ENCODE data around the gene CA9.

DNA sequence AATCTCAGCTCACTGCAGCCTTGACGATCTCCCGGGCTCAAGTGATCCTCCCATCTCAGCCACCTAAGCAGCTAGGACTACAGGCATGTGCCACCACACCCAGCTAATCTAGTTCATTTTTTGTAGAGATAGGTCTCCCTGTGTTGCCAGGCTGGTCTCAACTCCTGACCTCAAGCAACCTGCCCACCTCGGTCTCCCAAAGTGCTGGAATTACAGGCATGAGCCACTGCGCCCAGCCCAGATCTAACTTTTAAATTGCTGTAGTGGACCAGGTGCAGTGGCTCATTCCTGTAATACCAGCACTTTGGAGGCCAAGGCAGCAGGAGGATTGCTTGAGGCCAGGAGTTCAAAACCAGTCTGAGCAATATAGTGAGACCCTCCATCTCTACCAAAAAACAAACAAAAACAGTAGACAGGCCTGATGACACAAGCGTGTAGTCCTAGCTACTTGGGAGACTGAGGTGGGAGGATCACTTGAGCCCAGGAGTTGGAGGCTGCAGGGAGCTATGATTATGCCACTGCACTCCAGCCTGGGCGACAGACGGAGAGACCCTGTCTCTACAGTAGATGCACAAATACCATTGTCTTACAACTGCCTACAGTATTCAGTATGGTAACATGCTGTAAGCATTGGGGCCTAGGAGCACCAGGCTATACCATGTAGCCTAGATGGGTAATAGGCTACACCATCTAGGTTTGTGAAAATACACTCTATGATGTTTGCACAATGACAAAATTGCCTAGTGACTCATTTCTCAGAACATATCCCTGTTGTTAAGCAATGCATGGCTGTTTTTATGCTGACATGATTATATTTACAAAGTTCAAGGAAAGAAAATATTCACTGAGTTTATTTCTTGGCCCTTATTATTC, 21.5 kb upstream of the CA9 start:
- TF ChIP-seq EZH2 (IDR thresholded peaks at IDR 0.05; ENCODE audit: borderline replicate concordance, low read depth, low read length, severe bottlenecking) (no peak), POLR2A (IDR thresholded peaks at IDR 0.05; ENCODE audit: low read depth, low read length) (no peak)
